Neuron (in vitro differentiated cells): ENCODE data around the gene OLIG2.

ENCODE experiments used
- H2AFZ ChIP-seq: one replicate; pipeline ENCODE4 v1.6.1; 2013; ENCODE audit warnings: low read depth, mild to moderate bottlenecking, inconsistent platforms, low read length, moderate library complexity
- H3K27me3 ChIP-seq: one replicate; pipeline ENCODE4 v1.6.1; 2013; ENCODE audit warnings: low read length; ENCODE audit not compliant: insufficient read depth
- H3K36me3 ChIP-seq: one replicate; pipeline ENCODE4 v1.6.1; 2013; ENCODE audit warnings: low read length; ENCODE audit not compliant: insufficient read depth
- H3K4me1 ChIP-seq: one replicate; pipeline ENCODE4 v1.6.1; 2013; ENCODE audit warnings: low read length; ENCODE audit not compliant: insufficient read depth
- H3K4me3 ChIP-seq: 2 replicates; pipeline ENCODE4 v1.5.1; 2013; ENCODE audit warnings: mild to moderate bottlenecking, low read length, moderate library complexity
- H3K9me3 ChIP-seq: one replicate; pipeline ENCODE4 v1.6.1; 2013; ENCODE audit warnings: low read length

OLIG2 gene

GRCh38 chr21:33010931-33011330, 14.8 kb upstream of the OLIG2 start:
- Histone ChIP-seq H2AFZ (no peak overlapping the region), H3K36me3 (no peaks in the 10 kb centered on the region), H3K4me3 (no peak overlapping the region), H3K4me1 (no peaks in the 10 kb centered on the region), H3K27me3 (peaks cover 10% of the 10 kb centered on the region), H3K9me3 (no peaks in the 10 kb centered on the region)

- Histone ChIP-seq H2AFZ (no peak overlapping the region), H3K4me1 (no peaks in the 10 kb centered on the region), H3K27me3 (peaks cover 14% of the 10 kb centered on the region), H3K9me3 (no peaks in the 10 kb centered on the region), H3K36me3 (no peaks in the 10 kb centered on the region), H3K4me3 (no peak overlapping the region)
Measured at GRCh38 chr21:33011462-33011861, 14.3 kb upstream of the OLIG2 start.

GRCh38 chr21:33013626-33014025, 12.1 kb upstream of the OLIG2 start:
- no peaks in the 10 kb centered on the region for H3K36me3 ChIP-seq
- no peaks in the 10 kb centered on the region for H3K9me3 ChIP-seq
- H3K27me3 ChIP-seq = peaks cover 11% of the 10 kb centered on the region
- no peak overlapping the region for H3K4me3 ChIP-seq
- no peak overlapping the region for H2AFZ ChIP-seq
- no peaks in the 10 kb centered on the region for H3K4me1 ChIP-seq

- no peak overlapping the region for H3K4me3 ChIP-seq
- H3K4me1 ChIP-seq = no peaks in the 10 kb centered on the region
- no peak overlapping the region for H2AFZ ChIP-seq
- H3K9me3 ChIP-seq = no peaks in the 10 kb centered on the region
- peaks cover 17% of the 10 kb centered on the region for H3K27me3 ChIP-seq
- H3K36me3 ChIP-seq = no peaks in the 10 kb centered on the region
Measured at GRCh38 chr21:33014331-33014730, 11.4 kb upstream of the OLIG2 start.

- no peaks in the 10 kb centered on the region for H3K9me3 ChIP-seq
- peaks cover 23% of the 10 kb centered on the region for H3K27me3 ChIP-seq
- H3K4me3 ChIP-seq = no peak overlapping the region
- H3K36me3 ChIP-seq = no peaks in the 10 kb centered on the region
- H2AFZ ChIP-seq = no peak overlapping the region
- no peaks in the 10 kb centered on the region for H3K4me1 ChIP-seq
Measured at GRCh38 chr21:33015096-33015495, 10.6 kb upstream of the OLIG2 start.

GRCh38 chr21:33015756-33016155, 10.0 kb upstream of the OLIG2 start:
- Histone ChIP-seq H3K27me3 (peaks cover 27% of the 10 kb centered on the region), H3K4me3 (no peak overlapping the region), H3K4me1 (no peaks in the 10 kb centered on the region), H3K9me3 (no peaks in the 10 kb centered on the region), H3K36me3 (no peaks in the 10 kb centered on the region), H2AFZ (no peak overlapping the region)

- Histone ChIP-seq H3K4me3 (no peak overlapping the region), H2AFZ (no peak overlapping the region), H3K4me1 (no peaks in the 10 kb centered on the region)
Measured at GRCh38 chr21:33018707-33019465, 6.8 kb upstream of the OLIG2 start.

GRCh38 chr21:33019516-33019884, 6.2 kb upstream of the OLIG2 start:
- H3K9me3 ChIP-seq = no peaks in the 10 kb centered on the region
- no peak overlapping the region for H3K4me3 ChIP-seq
- H3K36me3 ChIP-seq = no peaks in the 10 kb centered on the region
- peaks cover 57% of the 10 kb centered on the region for H3K27me3 ChIP-seq
- H3K4me1 ChIP-seq = no peaks in the 10 kb centered on the region
- H2AFZ ChIP-seq = no peak overlapping the region

More at GRCh38 chr21:33018707-33019465, 6.8 kb upstream of the OLIG2 start:
- H3K9me3 ChIP-seq = no peaks in the 10 kb centered on the region
- no peaks in the 10 kb centered on the region for H3K36me3 ChIP-seq
- H3K27me3 ChIP-seq = peaks cover 50% of the 10 kb centered on the region

- Histone ChIP-seq H3K9me3 (no peaks in the 10 kb centered on the region), H3K4me3 (no peak overlapping the region), H3K27me3 (peaks cover 62% of the 10 kb centered on the region), H3K36me3 (no peaks in the 10 kb centered on the region), H2AFZ (no peak overlapping the region), H3K4me1 (no peaks in the 10 kb centered on the region)
Measured at GRCh38 chr21:33019885-33020557, 5.7 kb upstream of the OLIG2 start.

GRCh38 chr21:33020558-33021100, 5.1 kb upstream of the OLIG2 start:
- Histone ChIP-seq H3K4me1 (no peaks in the 10 kb centered on the region), H3K9me3 (no peaks in the 10 kb centered on the region), H3K4me3 (no peak overlapping the region), H2AFZ (no peak overlapping the region), H3K27me3 (peaks cover 66% of the 10 kb centered on the region), H3K36me3 (no peaks in the 10 kb centered on the region)

- Histone ChIP-seq H3K4me3 (no peak overlapping the region), H3K36me3 (no peaks in the 10 kb centered on the region), H3K4me1 (no peaks in the 10 kb centered on the region), H2AFZ (no peak overlapping the region), H3K9me3 (no peaks in the 10 kb centered on the region), H3K27me3 (peaks cover 68% of the 10 kb centered on the region)
Measured at GRCh38 chr21:33021150-33021549, 4.6 kb upstream of the OLIG2 start.

GRCh38 chr21:33021667-33022066, 4.1 kb upstream of the OLIG2 start:
- H3K9me3 ChIP-seq = no peaks in the 10 kb centered on the region
- H3K27me3 ChIP-seq = peaks cover 72% of the 10 kb centered on the region
- H3K36me3 ChIP-seq = no peaks in the 10 kb centered on the region
- H3K4me1 ChIP-seq = no peaks in the 10 kb centered on the region
- no peak overlapping the region for H2AFZ ChIP-seq
- H3K4me3 ChIP-seq = no peak overlapping the region

- Histone ChIP-seq H3K4me3 (no peak overlapping the region), H3K36me3 (no peaks in the 10 kb centered on the region), H3K27me3 (peaks cover 80% of the 10 kb centered on the region), H2AFZ (no peak overlapping the region), H3K9me3 (peaks cover 2% of the 10 kb centered on the region), H3K4me1 (no peaks in the 10 kb centered on the region)
Measured at GRCh38 chr21:33022489-33022827, 3.3 kb upstream of the OLIG2 start.
